Activated effector memory CD4-positive, alpha-beta T cell treated with anti-CD3 and anti-CD28 coated beads, Interleukin-2, amount 50 U/mL, for 16 hours (primary cell): ENCODE measurements around the gene PDE4D.

ENCODE experiments used
- DNase-seq: peaks from one replicate; pipeline ENCODE4 v3.0.0-alpha.2; 2020

Gene PDE4D

GRCh38 chr5:59542306-59542705, 351.2 kb downstream of the PDE4D start:
- DNase-seq = no peak

- no peak for DNase-seq
Measured at GRCh38 chr5:59540366-59540765, 353.2 kb downstream of the PDE4D start.

- no peak for DNase-seq
Measured at GRCh38 chr5:59538750-59539121, 354.8 kb downstream of the PDE4D start.

- no peak for DNase-seq
Measured at GRCh38 chr5:59537961-59538749, 355.4 kb downstream of the PDE4D start.

DNA sequence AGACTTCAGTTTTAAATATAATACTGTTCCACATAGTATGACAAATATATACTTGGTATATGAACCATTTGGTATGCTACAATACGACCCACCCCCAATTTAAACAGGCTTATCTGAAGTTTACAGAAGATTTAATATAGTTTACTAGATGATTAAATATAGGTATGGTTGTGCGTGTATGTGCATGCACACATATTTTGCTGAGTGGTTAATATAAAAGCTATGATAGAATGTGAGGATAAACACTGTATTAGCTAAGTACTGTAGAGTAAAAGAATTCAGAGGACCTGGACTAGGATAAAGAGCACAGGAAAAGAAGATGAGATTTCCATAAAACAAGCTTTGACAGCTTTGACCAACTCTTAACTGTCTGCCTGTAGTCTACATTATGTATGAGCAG, 356.7 kb downstream of the PDE4D start:
- DNase-seq = no peak

GRCh38 chr5:59535561-59535960, 358.0 kb downstream of the PDE4D start:
- no peak for DNase-seq

DNA sequence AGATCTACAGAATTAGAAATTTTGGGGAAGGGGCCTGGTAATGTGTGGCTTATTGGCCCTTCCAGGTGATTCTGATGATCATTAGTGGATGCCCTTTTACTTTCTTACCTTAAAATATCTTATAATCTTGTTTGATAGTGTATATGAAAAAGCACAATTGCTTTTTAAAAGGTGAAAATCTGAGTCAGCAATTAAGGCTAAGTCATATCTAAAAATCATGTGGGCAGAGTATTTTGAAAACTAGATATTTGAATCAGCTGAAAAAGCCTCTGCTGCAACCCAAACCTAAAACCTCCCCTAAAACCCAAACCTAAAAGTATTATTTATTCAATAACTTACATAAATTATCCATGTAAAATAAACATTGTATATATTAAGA, 359.8 kb downstream of the PDE4D start:
- no peak for DNase-seq

DNA sequence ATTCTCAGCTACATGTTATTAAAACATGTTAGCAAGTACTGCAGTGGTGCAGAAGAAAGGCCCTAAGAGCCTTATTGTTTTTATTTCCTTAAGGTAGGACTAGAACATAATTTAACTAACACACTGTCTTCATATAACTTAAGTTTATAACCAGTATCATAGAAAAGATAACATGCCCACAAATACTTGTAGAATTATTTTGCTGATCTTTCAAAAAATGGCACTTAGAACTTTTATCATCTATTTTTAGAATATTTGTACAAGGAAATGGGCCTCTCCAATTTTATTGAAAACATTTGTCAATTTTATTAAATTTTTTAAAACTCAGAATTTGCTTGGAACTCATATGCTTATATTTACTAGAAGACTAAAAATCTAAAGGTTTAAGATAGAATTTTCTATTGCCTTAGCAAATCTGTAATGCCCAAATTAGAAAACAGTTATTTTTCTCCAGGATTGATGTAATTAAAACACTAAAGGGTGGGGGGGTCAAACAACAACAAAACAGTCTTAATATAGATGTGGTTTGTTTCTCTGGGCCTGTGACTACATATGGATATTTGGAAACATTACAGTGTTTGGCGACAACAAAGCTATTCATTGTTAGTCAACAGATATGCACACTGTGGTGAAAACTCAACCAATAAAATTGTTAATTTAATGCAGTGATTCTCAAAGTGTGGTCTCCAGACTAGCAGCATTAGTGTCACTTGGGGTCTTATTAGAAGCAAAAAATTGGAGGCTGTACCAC, 360.4 kb downstream of the PDE4D start:
- DNase-seq = no peak

DNA sequence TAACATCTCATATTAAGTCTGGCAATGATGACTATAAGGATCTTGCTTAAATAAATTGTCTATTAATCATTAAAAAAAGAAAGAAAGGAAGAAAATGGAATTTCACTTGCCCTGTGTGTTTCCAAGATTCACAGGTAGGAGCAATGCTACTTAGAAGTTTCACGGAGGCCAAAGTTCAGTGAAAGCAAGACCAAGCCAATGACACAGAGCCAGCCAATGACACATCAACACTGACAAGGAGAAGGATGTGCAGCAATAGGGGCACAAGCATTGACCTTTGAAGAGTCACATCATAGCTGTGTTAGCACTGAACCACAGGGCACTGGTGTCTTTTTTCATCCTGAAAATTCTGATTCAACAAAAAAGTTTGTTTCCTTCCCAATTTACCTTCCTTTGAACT, 364.3 kb downstream of the PDE4D start:
- no peak for DNase-seq

DNA sequence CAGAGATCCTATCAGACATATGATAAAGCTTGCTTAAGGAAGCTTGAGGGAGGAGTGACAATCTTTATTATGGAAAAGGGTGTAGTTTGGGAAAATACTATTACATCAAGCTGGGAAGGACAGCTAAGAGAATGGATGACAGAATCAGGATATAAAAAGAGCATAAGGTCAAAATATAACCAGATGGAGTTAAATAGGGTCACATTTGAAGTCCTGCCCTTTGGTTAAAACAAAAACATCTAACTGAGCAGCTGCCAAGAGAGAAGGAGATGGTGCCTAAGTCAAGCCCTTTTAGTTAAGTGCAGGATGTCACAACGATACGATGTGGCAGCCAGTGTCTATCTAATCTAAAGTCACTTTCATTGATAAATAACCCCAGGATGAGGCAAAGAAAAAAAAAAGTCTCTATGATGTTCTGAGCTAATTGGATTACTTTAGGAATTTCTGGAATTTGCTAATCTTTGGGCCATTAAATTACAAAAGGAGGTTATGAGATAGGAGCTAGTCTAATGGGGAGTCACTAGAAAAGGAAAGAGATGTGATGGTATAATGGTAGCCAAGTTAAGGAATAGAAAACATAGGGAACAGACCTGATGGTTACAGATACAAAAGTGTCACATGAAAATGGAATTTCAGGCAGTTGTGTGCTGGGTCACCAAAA, 365.2 kb downstream of the PDE4D start:
- DNase-seq = no peak

- DNase-seq = no peak
Measured at GRCh38 chr5:59525957-59526356, 367.6 kb downstream of the PDE4D start.

DNA sequence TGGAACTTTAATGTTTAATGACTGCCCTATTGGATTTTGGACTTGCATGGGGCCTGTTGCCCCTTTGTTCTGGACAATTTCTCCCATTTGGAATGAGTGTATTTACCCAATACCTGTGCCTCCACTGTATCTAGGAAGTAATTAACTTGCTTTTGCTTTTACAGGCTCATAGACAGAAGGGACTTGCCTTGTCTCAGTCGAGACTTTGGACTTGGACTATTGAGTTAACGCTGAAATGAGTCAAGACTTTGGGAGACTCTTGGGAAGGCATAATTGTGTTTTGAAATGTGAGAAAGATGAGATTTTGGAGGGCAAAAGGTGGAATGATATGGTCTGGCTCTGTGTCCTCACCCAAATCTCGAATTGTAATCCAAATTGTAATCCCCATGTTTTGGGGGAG, 368.2 kb downstream of the PDE4D start:
- DNase-seq = no peak

DNA sequence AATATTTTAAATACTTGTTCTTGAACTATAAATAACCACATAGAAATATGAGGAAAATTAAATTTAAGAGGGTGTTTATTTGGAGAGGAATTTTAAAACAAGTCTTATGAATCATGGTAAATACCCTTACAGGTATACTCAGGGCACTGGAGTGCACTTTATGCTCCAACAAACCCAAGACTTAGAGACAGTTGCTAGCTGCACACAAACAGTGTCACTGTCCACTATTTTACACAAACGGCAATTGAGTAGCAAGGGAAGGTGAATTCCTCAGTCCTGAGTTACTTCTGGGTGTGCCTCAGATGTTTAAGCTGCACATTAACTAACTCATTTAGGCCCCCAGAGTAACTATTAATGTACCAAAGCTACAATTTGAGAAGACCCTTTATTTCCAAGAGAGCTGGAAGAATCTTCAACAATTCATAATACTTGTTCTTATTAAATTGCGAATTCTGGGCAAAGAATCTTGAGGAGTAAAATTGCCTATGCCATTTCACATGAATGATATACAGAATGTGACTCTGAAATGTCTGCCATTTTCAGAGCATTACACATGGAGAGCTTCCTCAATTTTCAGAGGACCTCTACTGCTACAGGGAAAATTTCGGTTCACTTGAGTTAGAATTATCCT, 371.2 kb downstream of the PDE4D start:
- DNase-seq = no peak

DNA sequence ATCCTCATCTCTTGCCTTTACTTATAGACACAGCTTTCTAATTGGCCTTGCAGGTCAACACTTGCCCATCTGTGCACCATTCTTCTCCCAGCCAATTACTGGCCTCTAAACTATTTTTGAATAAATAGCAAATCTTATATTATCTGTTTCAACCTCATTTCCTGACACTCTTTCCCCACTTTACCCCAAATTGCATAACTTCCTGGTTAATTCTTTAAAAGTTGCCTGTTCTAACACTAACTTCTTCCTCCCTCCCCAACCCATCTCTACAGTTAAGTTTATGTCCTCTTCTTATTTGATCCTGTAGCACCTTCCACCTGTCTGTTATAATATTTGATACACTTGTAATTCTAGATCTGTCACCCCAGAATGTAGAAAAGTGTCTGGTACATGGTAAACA, 372.1 kb downstream of the PDE4D start:
- DNase-seq = no peak

DNA sequence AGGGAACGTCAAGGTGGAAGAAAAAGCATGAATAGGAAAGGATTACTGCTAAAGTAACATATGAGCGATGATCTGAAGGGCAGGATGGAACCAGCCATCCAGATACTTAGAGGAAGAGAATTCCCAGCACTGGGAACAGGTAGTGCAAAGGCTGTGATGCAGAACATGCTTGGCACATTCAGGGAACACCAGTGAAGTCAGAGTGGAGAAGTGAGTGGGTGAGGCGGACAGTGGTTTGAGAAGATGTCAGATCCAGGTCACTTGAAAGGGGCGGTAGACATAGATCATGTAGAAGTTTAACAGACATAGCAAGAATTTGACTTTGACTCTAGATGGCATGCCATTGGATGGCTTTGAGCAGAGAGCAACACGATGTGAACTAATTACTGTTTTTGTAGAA, 374.2 kb downstream of the PDE4D start:
- DNase-seq = no peak

DNA sequence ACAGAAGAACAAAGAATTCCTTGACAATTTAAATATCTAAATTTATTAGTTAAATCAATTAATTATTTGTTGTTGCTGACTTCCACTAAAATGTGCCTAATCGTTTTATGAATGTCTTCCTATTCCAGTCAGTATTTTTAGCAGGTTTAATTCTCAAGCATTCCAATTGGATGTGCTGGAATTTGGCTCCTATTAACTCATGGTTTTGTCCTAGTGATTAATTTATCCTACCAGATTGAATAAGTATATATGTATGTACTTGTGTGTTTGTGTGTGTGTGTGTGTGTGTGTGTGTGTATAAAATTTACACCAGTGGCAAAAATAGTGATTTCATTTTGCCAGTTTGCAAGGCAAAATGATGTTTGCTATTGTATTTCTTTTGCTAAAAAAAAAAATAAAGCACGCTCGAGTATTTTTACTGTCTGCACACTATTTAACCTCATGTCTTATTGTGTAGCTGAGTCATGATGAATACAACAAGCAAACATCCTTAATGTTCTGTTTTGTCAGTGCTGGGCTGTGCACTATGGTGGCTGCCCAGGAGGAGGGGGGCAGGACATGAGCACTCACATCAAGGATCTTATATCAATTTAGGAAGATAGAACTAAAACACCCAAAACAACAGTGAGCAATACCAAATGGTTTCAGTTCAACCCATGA, 375.5 kb downstream of the PDE4D start:
- no peak for DNase-seq

DNA sequence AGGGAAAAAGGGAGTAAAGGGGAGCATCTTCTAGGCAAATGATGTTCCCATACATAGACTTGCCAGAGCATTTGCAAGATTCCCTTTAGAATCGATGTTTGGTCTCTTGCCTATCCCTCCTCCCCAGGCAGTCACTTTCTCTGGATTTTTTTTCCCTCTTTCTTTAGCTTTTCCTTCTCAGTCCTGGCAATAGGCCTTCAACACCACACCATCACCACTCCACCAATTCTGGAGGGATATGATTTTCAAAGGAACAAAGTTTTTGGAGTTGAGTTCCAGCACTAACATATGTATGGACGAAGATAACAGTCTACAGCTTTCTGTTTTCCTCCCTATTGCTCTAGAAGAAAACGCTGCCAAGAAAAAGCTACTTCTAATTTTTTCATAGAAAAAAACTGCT, 377.4 kb downstream of the PDE4D start:
- DNase-seq = no peak

DNA sequence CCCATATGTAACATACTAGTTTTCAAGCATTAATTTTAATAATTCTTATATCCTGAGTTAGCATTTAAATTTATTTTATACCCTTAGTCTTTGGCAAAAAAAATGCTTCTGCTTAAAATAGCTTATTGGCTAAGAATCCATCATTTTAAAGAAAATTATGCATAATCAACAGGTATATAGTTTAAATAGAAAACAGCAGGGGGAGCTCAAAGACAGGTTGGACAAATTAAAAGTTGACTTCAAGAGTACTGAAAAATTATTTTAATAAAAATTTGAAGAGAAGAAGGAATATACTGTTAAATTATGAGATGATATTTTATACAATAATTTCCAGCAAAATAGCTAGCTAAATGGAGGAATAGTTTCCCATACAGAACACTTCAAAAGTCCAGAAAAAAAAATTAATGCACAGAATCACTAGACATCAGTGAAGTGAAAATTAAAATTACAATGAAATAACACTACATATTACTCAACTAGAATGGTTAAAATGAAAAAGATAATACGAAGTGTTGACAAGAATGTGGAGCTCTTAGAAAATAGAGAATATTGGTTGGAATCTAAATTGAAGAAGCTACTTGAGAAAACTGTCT, 387.1 kb downstream of the PDE4D start:
- DNase-seq = no peak

- DNase-seq = no peak
Measured at GRCh38 chr5:59504043-59504442, 389.5 kb downstream of the PDE4D start.

GRCh38 chr5:59503220-59503619, 390.3 kb downstream of the PDE4D start:
- no peak for DNase-seq

DNA sequence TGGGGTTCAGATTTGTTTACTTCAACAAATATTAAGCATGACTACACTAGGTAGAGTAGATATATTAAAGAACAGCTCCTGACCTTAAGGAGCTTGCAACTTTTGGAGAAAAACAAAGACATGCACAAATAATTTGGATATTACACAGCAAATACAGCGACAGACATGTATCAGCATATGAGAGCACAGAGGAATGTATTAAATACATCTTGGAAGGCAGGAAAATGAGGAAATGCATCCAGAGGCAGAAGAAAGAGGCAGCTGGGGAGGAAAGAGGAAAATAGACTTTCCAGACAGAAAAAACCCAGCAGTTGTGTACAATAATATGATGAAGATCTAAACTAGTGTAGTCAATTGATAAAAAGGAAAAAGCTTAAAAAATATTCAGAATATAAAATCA, 392.2 kb downstream of the PDE4D start:
- DNase-seq = no peak

DNA sequence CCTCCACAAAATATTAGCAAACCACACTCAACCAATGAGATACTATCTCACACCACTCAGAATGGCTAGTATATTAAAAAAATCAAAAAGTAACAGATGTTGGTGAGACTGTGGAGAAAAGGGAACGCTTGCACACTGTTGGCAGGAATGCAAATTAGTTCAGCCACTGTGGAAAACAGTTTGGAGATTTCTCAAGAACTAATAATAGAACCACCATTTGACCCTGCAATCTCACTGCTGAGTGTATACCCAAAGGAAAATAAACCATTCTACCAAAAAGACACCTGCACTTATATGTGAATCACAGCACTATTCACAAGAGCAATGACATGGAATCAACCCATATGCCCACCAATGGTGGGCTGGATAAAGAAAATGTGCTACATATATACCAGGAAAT, 393.5 kb downstream of the PDE4D start:
- no peak for DNase-seq

DNA sequence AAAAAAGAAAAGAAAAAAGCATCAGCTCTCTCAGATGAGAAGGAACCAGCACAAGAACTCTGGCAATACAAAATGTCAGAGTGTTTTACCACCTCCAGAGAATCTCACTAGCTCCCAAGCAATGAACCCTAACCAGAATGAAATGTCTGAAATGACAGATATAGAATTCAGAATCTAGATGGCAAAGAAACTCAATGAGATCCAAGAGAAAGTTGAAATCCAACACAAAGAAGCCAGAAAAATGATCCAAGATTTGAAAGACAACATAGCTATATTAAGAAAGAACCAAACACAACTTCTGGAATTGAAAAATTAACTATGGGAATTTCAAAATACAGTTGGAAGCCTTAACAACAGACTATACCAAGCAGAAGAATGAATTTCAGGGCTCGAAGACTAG, 396.3 kb downstream of the PDE4D start:
- no peak for DNase-seq
